Uterus (tissue), 4 donors: ENCODE data around the gene AP3B1. TPM values are rescaled to one million over a fixed set of nuclear protein-coding genes. Genes with fewer than 3 reads are reported as not detected.
"Not testable (repeated sequence)": the region's sequence is repeated elsewhere in the genome, so short reads cannot be mapped to it uniquely, and the experiment has no call there.

ENCODE experiments used
- DNase-seq, 2 donors: peaks; one replicate each; pipeline ENCODE4 v3.0.0-alpha.2; 2019 to 2020
- H3K27ac ChIP-seq, 2 donors: fragments of 200-600 bp; sonication (generic); 1 replicate in 1 of 2; 2 replicates in 1 of 2; pipeline ENCODE4 v1.5.1; 2016 to 2018
- H3K27me3 ChIP-seq, 2 donors: fragments of 200-600 bp; sonication (generic); one replicate each; pipeline ENCODE4 v1.5.1; 2018 to 2019; ENCODE audit warnings: control low read depth in 1 of 2
- H3K36me3 ChIP-seq, 2 donors: fragments of 200-600 bp; sonication (generic); one replicate each; pipeline ENCODE4 v1.5.1; 2019; ENCODE audit warnings: control low read depth in 1 of 2
- H3K4me1 ChIP-seq, 2 donors: fragments of 200-600 bp; sonication (generic); one replicate each; pipeline ENCODE4 v1.5.1; 2018 to 2019; ENCODE audit warnings: control low read depth in 1 of 2
- H3K4me3 ChIP-seq, 2 donors: fragments of 200-600 bp; sonication (generic); 1 replicate in 1 of 2; 2 replicates in 1 of 2; pipeline ENCODE4 v1.5.1; 2018 to 2019; ENCODE audit warnings: mild to moderate bottlenecking in 1 of 2
- H3K9me3 ChIP-seq, 2 donors: fragments of 200-600 bp; sonication (generic); one replicate each; pipeline ENCODE4 v1.5.1; 2019; ENCODE audit warnings: control low read depth in 1 of 2
- POLR2A ChIP-seq, 2 donors: fragments of 450-650 bp; IDR thresholded peaks; one replicate each; pipeline ENCODE4 v1.6.1; 2016; ENCODE audit warnings: antibody characterized with exemption in 2 of 2, mild to moderate bottlenecking in 1 of 2, moderate library complexity in 1 of 2
- intact Hi-C: fragments of 100-400 bp; cut with DNase I; formaldehyde crosslinking; loops from one replicate; pipeline ENCODE4 v1.15.1; 2023; ENCODE audit warnings: low total_unique reads
- total RNA-seq, 4 donors: library from RNA; depleted of rRNA in 3 of 4; stranded (reverse); fragments of >200 nt in 3 of 4; gene quantifications; one replicate each; pipeline versions ENCODE4 v1.1.0 to v1.2.4, GENCODE V29; 2014 to 2023
- TF ChIP-seq, protein P1 (sequence below), 4 experiments: fragments of 200-600 bp in 2 of 4; fragments of 450-650 bp in 2 of 4; sonication (generic) in 2 of 4; IDR thresholded peaks; one replicate each; pipeline ENCODE4 v1.5.1; 2016 to 2019; ENCODE audit warnings: antibody characterized with exemption in 4 of 4, mild to moderate bottlenecking in 2 of 4, moderate library complexity in 1 of 4
- donor health status: DM: yes; HTN: yes; CAD: no.

AP3B1 gene
- total RNA-seq, 4 donors from 2014 or later, result 15.9 to 67.1 (median 33.4) TPM

DNA sequence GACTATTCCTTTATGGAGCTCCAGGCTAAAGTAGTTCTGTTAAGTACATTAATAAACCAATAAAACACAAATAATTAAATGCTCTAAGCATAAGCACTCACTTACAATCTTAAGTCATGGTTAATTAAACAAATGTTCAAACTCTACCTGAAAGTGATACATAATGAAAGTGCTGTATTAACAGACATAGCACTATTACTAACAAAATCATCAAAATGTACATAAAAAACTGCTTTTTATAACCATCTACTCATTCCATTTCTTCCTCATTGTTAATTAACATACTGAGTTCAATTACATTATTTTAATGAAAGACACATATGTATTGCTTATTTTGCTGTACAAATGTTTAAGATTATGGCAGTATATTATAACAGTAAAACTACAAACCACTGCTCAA, 107.3 kb downstream of the AP3B1 start:
- TF ChIP-seq, protein P1, sequence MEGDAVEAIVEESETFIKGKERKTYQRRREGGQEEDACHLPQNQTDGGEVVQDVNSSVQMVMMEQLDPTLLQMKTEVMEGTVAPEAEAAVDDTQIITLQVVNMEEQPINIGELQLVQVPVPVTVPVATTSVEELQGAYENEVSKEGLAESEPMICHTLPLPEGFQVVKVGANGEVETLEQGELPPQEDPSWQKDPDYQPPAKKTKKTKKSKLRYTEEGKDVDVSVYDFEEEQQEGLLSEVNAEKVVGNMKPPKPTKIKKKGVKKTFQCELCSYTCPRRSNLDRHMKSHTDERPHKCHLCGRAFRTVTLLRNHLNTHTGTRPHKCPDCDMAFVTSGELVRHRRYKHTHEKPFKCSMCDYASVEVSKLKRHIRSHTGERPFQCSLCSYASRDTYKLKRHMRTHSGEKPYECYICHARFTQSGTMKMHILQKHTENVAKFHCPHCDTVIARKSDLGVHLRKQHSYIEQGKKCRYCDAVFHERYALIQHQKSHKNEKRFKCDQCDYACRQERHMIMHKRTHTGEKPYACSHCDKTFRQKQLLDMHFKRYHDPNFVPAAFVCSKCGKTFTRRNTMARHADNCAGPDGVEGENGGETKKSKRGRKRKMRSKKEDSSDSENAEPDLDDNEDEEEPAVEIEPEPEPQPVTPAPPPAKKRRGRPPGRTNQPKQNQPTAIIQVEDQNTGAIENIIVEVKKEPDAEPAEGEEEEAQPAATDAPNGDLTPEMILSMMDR (IDR thresholded peaks at IDR 0.05), result no peak
- TF ChIP-seq POLR2A (IDR thresholded peaks at IDR 0.05), result no peak
- Histone ChIP-seq H3K9me3 (peaks cover 0 to 12% of the 10 kb centered on the region in 2 donors), H3K4me1 (no peaks in the 10 kb centered on the region), H3K27ac (no peak overlapping the region), H3K27me3 (no peaks in the 10 kb centered on the region), H3K4me3 (no peak overlapping the region), H3K36me3 (no peaks in the 10 kb centered on the region)
- no peak for DNase-seq
- intact Hi-C loops, result no loop called here

DNA sequence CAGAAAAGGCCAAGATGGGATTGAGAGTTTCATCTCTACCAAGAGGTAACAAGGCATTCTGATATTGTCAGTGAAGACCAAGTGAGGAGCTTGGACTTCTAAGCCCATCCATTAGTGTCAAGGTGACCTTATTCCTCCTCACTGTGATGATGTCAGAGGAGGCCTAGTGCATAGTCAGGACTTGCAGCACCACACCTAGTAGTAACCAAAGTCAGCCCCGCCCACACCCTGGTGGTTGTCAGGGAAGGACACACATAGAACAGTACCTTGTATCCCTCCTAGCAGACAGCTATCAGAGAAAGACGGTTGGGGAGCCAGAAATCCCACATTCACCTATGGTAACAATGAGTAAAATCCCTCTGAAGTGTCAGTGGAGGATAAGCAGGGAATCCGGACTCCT, 111.7 kb downstream of the AP3B1 start:
- Histone ChIP-seq H3K4me1 (no peaks in the 10 kb centered on the region), H3K9me3 (peaks cover 0 to 3% of the 10 kb centered on the region in 2 donors), H3K4me3 (no peak overlapping the region), H3K27me3 (no peaks in the 10 kb centered on the region), H3K36me3 (no peaks in the 10 kb centered on the region), H3K27ac (no peak overlapping the region)
- DNase-seq, result no peak
- TF ChIP-seq POLR2A (IDR thresholded peaks at IDR 0.05), result no peak
- TF ChIP-seq, protein P1 (IDR thresholded peaks at IDR 0.05), result no peak
- intact Hi-C loops, result no loop called here

DNA sequence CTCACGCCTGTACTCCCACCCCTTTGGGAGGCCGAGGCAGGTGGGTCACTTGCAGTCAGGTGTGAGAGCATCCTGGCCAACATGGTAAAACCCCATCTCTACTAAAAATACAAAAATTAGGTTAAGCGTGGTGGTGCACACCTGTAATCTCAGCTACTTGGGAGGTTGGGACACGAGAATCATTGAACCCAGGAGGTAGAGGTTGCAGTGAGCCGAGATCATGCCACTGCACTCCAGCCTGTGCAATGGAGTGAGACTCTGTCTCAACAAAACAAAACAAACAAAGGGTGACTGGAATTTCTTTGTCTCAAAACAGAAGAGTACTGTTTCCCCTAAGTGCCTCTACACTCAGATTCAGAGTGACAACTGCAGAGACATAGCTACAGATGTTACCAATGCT, 116.1 kb downstream of the AP3B1 start:
- Histone ChIP-seq H3K27me3 (no peaks in the 10 kb centered on the region), H3K9me3 (no peaks in the 10 kb centered on the region), H3K4me3 (no peak overlapping the region), H3K27ac (no peak overlapping the region), H3K36me3 (no peaks in the 10 kb centered on the region), H3K4me1 (no peaks in the 10 kb centered on the region)
- intact Hi-C loops, result no loop called here
- DNase-seq, result no peak
- TF ChIP-seq, protein P1 (IDR thresholded peaks at IDR 0.05), result no peak
- TF ChIP-seq POLR2A (IDR thresholded peaks at IDR 0.05), result no peak

DNA sequence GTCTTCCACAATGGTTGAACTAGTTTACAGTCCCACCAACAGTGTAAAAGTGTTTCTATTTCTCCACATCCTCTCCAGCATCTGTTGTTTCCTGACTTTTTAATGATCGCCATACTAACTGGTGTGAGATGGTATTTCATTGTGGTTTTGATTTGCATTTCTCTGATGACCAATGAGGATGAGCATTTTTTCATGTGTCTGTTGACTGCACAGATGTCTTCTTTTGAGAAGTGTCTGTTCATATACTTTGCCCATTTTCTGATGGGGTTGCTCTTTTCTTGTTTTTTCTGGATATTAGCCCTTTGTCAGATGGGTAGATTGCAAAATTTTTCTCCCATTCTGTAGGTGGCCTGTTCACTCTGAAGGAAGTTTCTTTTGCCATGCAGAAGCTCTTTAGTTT, 124.2 kb downstream of the AP3B1 start:
- H3K4me1 ChIP-seq, H3K27ac ChIP-seq, H3K4me3 ChIP-seq, H3K36me3 ChIP-seq, H3K9me3 ChIP-seq, H3K27me3 ChIP-seq, DNase-seq, intact Hi-C loops: not testable (repeated sequence)

DNA sequence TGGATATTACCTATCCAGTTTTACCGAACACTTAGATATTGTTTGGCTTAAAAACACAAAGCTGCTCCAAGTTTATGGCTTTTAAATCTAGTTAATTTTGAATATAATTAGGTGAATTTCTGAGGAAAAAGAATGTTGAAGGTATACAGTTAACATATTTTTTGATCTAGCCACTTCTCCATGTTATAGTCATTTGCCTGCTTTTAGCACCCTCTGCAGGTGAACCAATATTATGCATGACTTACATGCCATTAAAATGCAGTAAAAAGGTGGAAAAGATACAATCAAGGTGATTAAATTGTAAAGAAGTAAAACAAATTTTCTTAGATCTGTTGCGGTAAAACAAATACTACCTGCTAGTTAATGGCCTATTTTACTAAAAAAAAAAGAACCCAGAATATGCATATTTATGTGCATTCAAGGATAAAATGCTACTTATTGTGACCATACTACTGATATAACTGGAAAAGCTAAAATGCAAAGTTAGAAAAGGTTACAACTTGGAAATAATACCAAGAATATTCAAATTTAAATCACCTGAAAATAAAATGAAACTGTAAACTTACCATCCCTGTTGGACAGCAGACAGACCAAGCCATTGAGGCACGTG, 132.1 kb downstream of the AP3B1 start:
- no peak overlapping the region for H3K27ac ChIP-seq
- no peaks in the 10 kb centered on the region for H3K4me1 ChIP-seq
- H3K9me3 ChIP-seq, result no peaks in the 10 kb centered on the region
- intact Hi-C loops, result no loop called here
- H3K36me3 ChIP-seq, result no peaks in the 10 kb centered on the region
- no peak for TF ChIP-seq POLR2A (IDR thresholded peaks at IDR 0.05)
- TF ChIP-seq, protein P1 (IDR thresholded peaks at IDR 0.05), result peak in 1 of 4 experiments; percentile 7
- DNase-seq, result no peak
- no peak overlapping the region for H3K4me3 ChIP-seq
- H3K27me3 ChIP-seq, result no peaks in the 10 kb centered on the region

DNA sequence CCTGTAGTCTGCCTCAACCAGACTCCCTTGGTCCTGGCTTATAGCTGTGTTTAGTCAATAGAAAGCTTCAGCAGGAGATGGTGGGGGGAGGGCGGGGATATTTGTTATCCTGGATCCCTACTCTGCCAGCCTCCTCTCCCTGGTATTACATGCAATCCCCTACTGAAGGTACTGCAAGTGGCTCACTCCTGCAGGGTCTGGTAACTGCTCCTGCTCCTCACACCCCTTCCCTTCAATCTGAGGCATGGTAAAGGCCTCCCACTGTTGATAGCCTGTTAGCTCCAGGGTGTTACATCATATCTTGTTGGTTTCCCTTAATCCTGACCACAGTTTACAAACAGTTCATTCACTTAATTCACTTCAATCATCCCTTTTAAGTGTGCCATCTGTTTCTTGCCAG, 137.5 kb downstream of the AP3B1 start:
- H3K4me1 ChIP-seq, result no peaks in the 10 kb centered on the region
- H3K27me3 ChIP-seq, result no peaks in the 10 kb centered on the region
- no peaks in the 10 kb centered on the region for H3K9me3 ChIP-seq
- no peak overlapping the region for H3K4me3 ChIP-seq
- TF ChIP-seq, protein P1 (IDR thresholded peaks at IDR 0.05), result no peak
- TF ChIP-seq POLR2A (IDR thresholded peaks at IDR 0.05), result no peak
- no peak overlapping the region for H3K27ac ChIP-seq
- H3K36me3 ChIP-seq, result no peaks in the 10 kb centered on the region
- intact Hi-C loops, result no loop called here
- DNase-seq, result no peak
